Jurkat, Clone E6-1 (cell line): ENCODE measurements around the gene INSIG1.

Experiments used
- DNase-seq: peaks from one replicate; pipeline ENCODE4 v3.0.0-alpha.2; 2011; ENCODE audit warnings: low read depth, low spot score
- H3K4me3 ChIP-seq: 2 replicates; pipeline ENCODE4 v1.5.1; 2011; ENCODE audit warnings: mild to moderate bottlenecking, low read length, control low read depth, moderate library complexity

The INSIG1 gene

GRCh38 chr7:155316427-155317113, 18.9 kb downstream of the INSIG1 start:
- DNase-seq = no peak

GRCh38 chr7:155317114-155317434, 19.4 kb downstream of the INSIG1 start:
- H3K4me3 ChIP-seq = no peak overlapping the region
- no peak for DNase-seq

More at GRCh38 chr7:155316427-155317113, 18.9 kb downstream of the INSIG1 start:
- H3K4me3 ChIP-seq = no peak overlapping the region

- no peak overlapping the region for H3K4me3 ChIP-seq
- no peak for DNase-seq
These were observed 20.6 kb downstream of the INSIG1 start for GRCh38 chr7:155318245-155318644.

- no peak for DNase-seq
- no peak overlapping the region for H3K4me3 ChIP-seq
These were observed 24.9 kb downstream of the INSIG1 start for GRCh38 chr7:155322530-155322929.

- DNase-seq = no peak
- no peak overlapping the region for H3K4me3 ChIP-seq
These were observed 25.4 kb downstream of the INSIG1 start for GRCh38 chr7:155323001-155323638.

- no peak overlapping the region for H3K4me3 ChIP-seq
- DNase-seq = no peak
These were observed 26.6 kb downstream of the INSIG1 start for GRCh38 chr7:155324012-155324917.

- DNase-seq = no peak
- H3K4me3 ChIP-seq = no peak overlapping the region
These were observed 27.2 kb downstream of the INSIG1 start for GRCh38 chr7:155324918-155325235.

- no peak overlapping the region for H3K4me3 ChIP-seq
- no peak for DNase-seq
These were observed 28.7 kb downstream of the INSIG1 start for GRCh38 chr7:155326385-155326784.

- no peak for DNase-seq
These were observed 30.1 kb downstream of the INSIG1 start for GRCh38 chr7:155327590-155328320.

GRCh38 chr7:155329225-155329624, 31.5 kb downstream of the INSIG1 start:
- H3K4me3 ChIP-seq = no peak overlapping the region
- peak; percentile 52 for DNase-seq

More at GRCh38 chr7:155327590-155328320, 30.1 kb downstream of the INSIG1 start:
- no peak overlapping the region for H3K4me3 ChIP-seq

GRCh38 chr7:155331396-155331795, 33.7 kb downstream of the INSIG1 start:
- H3K4me3 ChIP-seq = no peak overlapping the region
- DNase-seq = no peak

- peak overlapping the region; percentile 1; the same call in 1 of the 2 replicates for H3K4me3 ChIP-seq
- peak; percentile 80 for DNase-seq
These were observed 35.9 kb downstream of the INSIG1 start for GRCh38 chr7:155333346-155334234.

- H3K4me3 ChIP-seq = no peak overlapping the region
- no peak for DNase-seq
These were observed 39.3 kb downstream of the INSIG1 start for GRCh38 chr7:155336812-155337602.

GRCh38 chr7:155337946-155338631, 40.4 kb downstream of the INSIG1 start:
- no peak for DNase-seq
- no peak overlapping the region for H3K4me3 ChIP-seq

- H3K4me3 ChIP-seq = peak overlapping the region; percentile 37
- peak; percentile 85 for DNase-seq
These were observed 41.1 kb downstream of the INSIG1 start for GRCh38 chr7:155338632-155339320.

GRCh38 chr7:155339474-155339873, 41.8 kb downstream of the INSIG1 start:
- no peak for DNase-seq
- peak overlapping the region; percentile 37 for H3K4me3 ChIP-seq

GRCh38 chr7:155340071-155340531, 42.4 kb downstream of the INSIG1 start:
- DNase-seq = no peak
- H3K4me3 ChIP-seq = no peak overlapping the region
